ENCODE measurements around the gene UBR1. TPM values are rescaled to one million over a fixed set of nuclear protein-coding genes. Genes with fewer than 3 reads are reported as not detected.

The UBR1 gene
- total and polyA plus RNA-seq, 2 experiments from 2014 or later = 17.2 to 19.6 TPM

- TF ChIP-seq, protein P1, sequence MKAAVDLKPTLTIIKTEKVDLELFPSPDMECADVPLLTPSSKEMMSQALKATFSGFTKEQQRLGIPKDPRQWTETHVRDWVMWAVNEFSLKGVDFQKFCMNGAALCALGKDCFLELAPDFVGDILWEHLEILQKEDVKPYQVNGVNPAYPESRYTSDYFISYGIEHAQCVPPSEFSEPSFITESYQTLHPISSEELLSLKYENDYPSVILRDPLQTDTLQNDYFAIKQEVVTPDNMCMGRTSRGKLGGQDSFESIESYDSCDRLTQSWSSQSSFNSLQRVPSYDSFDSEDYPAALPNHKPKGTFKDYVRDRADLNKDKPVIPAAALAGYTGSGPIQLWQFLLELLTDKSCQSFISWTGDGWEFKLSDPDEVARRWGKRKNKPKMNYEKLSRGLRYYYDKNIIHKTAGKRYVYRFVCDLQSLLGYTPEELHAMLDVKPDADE (IDR thresholded peaks at IDR 0.05) = no peak
- TF ChIP-seq ZNF331 (CRISPR knock-in tag; IDR thresholded peaks at IDR 0.05; ENCODE audit: low read depth) (no peak), EZH2phosphoT487 (IDR thresholded peaks at IDR 0.05; ENCODE audit: unreplicated experiment) (no peak), JUNB (IDR thresholded peaks at IDR 0.05; ENCODE audit: unreplicated experiment) (no peak), ZNF114 (CRISPR knock-in tag; IDR thresholded peaks at IDR 0.05) (no peak), EZH2 (IDR thresholded peaks at IDR 0.05; ENCODE audit: low read depth, unreplicated experiment) (no peak), STAT1 (IDR thresholded peaks at IDR 0.05; ENCODE audit: unreplicated experiment) (no peak), POLR2AphosphoS5 (IDR thresholded peaks at IDR 0.05; ENCODE audit: low read depth) (no peak), CTCF (conservative IDR thresholded peaks at IDR 0.05; ENCODE audit: low read depth in 2 of 2) (no peak)
Observed at GRCh38 chr15:42974202-42974862, 131.5 kb downstream of the UBR1 start (continued).

DNA sequence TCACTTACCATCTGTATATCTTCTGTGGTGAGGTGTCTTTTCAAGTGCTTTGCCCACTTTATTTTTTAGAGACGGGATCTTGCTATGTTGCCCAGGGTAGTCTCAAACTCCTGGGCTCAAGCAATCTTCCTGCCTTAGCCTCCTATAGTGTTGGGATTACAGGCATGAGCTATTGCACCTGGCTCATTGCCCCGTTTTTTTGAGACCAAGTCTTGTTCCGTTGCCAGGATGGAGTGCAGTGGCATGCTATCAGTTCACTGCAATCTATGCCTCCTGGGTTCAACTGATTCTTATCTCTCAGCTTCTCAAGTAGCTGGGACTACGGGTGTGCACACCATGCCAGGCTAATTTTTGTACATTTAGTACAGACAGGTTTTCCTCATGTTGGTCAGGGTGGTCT lies 132.7 kb downstream of the UBR1 start:
- H3F3A ChIP-seq (replicated peaks; ENCODE audit: low read depth) = no peaks in the 10 kb centered on the region
- no peaks in the 10 kb centered on the region for H3K9me2 ChIP-seq (ENCODE audit: insufficient read depth)
- H3K27me3 Mint-ChIP-seq (ENCODE audit: insufficient read depth, low read depth, poor library complexity) = no peaks in the 10 kb centered on the region
- peaks cover 38% of the 10 kb centered on the region for H3K36me3 ChIP-seq (ENCODE audit: insufficient read depth)
- no peaks in the 10 kb centered on the region for H3K4me1 ChIP-seq (ENCODE audit: insufficient read depth)
- H3K4me1 Mint-ChIP-seq = no peaks in the 10 kb centered on the region
- no peaks in the 10 kb centered on the region for H3K79me2 ChIP-seq (replicated peaks; ENCODE audit: insufficient read depth)
- no peak overlapping the region for H3K4me3 Mint-ChIP-seq
- no peak overlapping the region for H3K4me2 ChIP-seq
- H3K27me3 ChIP-seq (ENCODE audit: insufficient read depth) = no peaks in the 10 kb centered on the region
- peaks cover 64% of the 10 kb centered on the region for H3K36me3 Mint-ChIP-seq (ENCODE audit: low read depth)
- H2AFZ ChIP-seq = no peak overlapping the region
- no peak overlapping the region for H3K27ac Mint-ChIP-seq
- ATAC-seq (no peak), DNase-seq (ENCODE audit: low spot score) (no peak)
- no peak overlapping the region for H3K27ac ChIP-seq (ENCODE audit: low read depth)
- TF ChIP-seq, protein P1 (IDR thresholded peaks at IDR 0.05) = no peak
- TF ChIP-seq, protein P2, sequence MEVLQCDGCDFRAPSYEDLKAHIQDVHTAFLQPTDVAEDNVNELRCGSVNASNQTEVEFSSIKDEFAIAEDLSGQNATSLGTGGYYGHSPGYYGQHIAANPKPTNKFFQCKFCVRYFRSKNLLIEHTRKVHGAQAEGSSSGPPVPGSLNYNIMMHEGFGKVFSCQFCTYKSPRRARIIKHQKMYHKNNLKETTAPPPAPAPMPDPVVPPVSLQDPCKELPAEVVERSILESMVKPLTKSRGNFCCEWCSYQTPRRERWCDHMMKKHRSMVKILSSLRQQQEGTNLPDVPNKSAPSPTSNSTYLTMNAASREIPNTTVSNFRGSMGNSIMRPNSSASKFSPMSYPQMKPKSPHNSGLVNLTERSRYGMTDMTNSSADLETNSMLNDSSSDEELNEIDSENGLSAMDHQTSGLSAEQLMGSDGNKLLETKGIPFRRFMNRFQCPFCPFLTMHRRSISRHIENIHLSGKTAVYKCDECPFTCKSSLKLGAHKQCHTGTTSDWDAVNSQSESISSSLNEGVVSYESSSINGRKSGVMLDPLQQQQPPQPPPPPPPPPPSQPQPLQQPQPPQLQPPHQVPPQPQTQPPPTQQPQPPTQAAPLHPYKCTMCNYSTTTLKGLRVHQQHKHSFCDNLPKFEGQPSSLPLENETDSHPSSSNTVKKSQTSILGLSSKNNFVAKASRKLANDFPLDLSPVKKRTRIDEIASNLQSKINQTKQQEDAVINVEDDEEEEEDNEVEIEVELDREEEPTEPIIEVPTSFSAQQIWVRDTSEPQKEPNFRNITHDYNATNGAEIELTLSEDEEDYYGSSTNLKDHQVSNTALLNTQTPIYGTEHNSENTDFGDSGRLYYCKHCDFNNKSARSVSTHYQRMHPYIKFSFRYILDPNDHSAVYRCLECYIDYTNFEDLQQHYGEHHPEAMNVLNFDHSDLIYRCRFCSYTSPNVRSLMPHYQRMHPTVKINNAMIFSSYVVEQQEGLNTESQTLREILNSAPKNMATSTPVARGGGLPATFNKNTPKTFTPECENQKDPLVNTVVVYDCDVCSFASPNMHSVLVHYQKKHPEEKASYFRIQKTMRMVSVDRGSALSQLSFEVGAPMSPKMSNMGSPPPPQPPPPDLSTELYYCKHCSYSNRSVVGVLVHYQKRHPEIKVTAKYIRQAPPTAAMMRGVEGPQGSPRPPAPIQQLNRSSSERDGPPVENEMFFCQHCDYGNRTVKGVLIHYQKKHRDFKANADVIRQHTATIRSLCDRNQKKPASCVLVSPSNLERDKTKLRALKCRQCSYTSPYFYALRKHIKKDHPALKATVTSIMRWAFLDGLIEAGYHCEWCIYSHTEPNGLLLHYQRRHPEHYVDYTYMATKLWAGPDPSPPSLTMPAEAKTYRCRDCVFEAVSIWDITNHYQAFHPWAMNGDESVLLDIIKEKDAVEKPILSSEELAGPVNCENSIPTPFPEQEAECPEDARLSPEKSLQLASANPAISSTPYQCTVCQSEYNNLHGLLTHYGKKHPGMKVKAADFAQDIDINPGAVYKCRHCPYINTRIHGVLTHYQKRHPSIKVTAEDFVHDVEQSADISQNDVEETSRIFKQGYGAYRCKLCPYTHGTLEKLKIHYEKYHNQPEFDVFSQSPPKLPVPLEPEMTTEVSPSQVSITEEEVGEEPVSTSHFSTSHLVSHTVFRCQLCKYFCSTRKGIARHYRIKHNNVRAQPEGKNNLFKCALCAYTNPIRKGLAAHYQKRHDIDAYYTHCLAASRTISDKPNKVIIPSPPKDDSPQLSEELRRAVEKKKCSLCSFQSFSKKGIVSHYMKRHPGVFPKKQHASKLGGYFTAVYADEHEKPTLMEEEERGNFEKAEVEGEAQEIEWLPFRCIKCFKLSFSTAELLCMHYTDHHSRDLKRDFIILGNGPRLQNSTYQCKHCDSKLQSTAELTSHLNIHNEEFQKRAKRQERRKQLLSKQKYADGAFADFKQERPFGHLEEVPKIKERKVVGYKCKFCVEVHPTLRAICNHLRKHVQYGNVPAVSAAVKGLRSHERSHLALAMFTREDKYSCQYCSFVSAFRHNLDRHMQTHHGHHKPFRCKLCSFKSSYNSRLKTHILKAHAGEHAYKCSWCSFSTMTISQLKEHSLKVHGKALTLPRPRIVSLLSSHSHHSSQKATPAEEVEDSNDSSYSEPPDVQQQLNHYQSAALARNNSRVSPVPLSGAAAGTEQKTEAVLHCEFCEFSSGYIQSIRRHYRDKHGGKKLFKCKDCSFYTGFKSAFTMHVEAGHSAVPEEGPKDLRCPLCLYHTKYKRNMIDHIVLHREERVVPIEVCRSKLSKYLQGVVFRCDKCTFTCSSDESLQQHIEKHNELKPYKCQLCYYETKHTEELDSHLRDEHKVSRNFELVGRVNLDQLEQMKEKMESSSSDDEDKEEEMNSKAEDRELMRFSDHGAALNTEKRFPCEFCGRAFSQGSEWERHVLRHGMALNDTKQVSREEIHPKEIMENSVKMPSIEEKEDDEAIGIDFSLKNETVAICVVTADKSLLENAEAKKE (CRISPR knock-in tag; IDR thresholded peaks at IDR 0.05) = no peak
- no peak for TF ChIP-seq POLR2AphosphoS5 (IDR thresholded peaks at IDR 0.05; ENCODE audit: low read depth)
- TF ChIP-seq STAT1 (IDR thresholded peaks at IDR 0.05; ENCODE audit: unreplicated experiment) = no peak
- no peak for TF ChIP-seq NANOG (IDR thresholded peaks at IDR 0.05; ENCODE audit: borderline replicate concordance)
- TF ChIP-seq EZH2phosphoT487 (IDR thresholded peaks at IDR 0.05; ENCODE audit: unreplicated experiment) = no peak
- no peaks in the 10 kb centered on the region for H4K20me1 ChIP-seq (replicated peaks; ENCODE audit: insufficient read depth)
- no peaks in the 10 kb centered on the region for H3K9me3 Mint-ChIP-seq
- no peak overlapping the region for H3K4me3 ChIP-seq
